GM12878 (cell line): Measurements from ENCODE around the gene FAM120A. TPM values are rescaled to one million over a fixed set of nuclear protein-coding genes. Genes with fewer than 3 reads are reported as not detected.

Experiments used
- ATAC-seq: fragments of 200-7000 bp; cut with Tn5 transposase; 3 replicates; pipeline ENCODE4 v1.9.1; 2020; ENCODE audit warnings: mild to moderate bottlenecking, moderate library complexity
- BruUV-seq: library from RNA; stranded (reverse); fragments of 400-500 nt; replicated peaks from 2 replicates; lab custom pipeline; 2021; lab: Mats Ljungman, UMichigan
- CTCF ChIA-PET: fragments of 300-600 bp; sonication (Branson Sonifier 250); formaldehyde crosslinking; extraction: SDS; loops from one replicate; lab custom pipeline; 2021; ENCODE audit warnings: inconsistent platforms; lab: Yijun Ruan, JAX
- POLR2A ChIA-PET: fragments of 350-600 bp; formaldehyde crosslinking; extraction: SDS; loops from one replicate; lab custom pipeline; 2021; ENCODE audit warnings: inconsistent platforms; lab: Charles Lee
- RAD21 ChIA-PET: fragments of 300-600 bp; sonication (Branson Sonifier 250); formaldehyde crosslinking; loops from one replicate; lab custom pipeline; 2023; ENCODE audit warnings: antibody characterized with exemption; ENCODE audit not compliant: unreplicated experiment; lab: Charles Lee
- SMC1A ChIA-PET: fragments of 300-600 bp; sonication (Branson Sonifier 250); formaldehyde crosslinking; loops from one replicate; lab custom pipeline; 2023; ENCODE audit not compliant: unreplicated experiment, uncharacterized antibody; lab: Charles Lee
- DNase-seq: peaks from one replicate; pipeline ENCODE4 v3.0.0-alpha.2; 2011; ENCODE audit warnings: low read depth, low spot score
- FAIRE-seq: peaks from 3 replicates; lab custom pipeline; 2011; peaks lifted over from hg19 to GRCh38; lab: Jason Lieb, UNC
- H2AFZ ChIP-seq: 2 replicates; pipeline ENCODE4 v1.6.0; 2011; ENCODE audit warnings: low read depth, low read length, control low read depth; ENCODE audit not compliant: control insufficient read depth
- H3K27ac ChIP-seq: 2 replicates; pipeline ENCODE4 v1.5.1; 2011; ENCODE audit warnings: control low read depth; ENCODE audit not compliant: control insufficient read depth, insufficient read depth
- H3K27me3 ChIP-seq, 2 experiments: replicated peaks in 1 of 2; 2 replicates each; pipeline versions ENCODE4 v1.6.0 to v1.6.1; 2011; ENCODE audit warnings: low read length in 1 of 2; ENCODE audit not compliant: control insufficient read depth in 2 of 2, insufficient read depth in 2 of 2
- H3K36me3 ChIP-seq, 2 experiments: 2 replicates each; pipeline ENCODE4 v1.5.1; 2011; ENCODE audit warnings: low read length in 1 of 2; ENCODE audit not compliant: control insufficient read depth in 2 of 2, insufficient read depth in 2 of 2
- H3K4me1 ChIP-seq: 2 replicates; pipeline ENCODE4 v1.6.1; 2011; ENCODE audit warnings: mild to moderate bottlenecking, low read length, moderate library complexity, mixed read lengths; ENCODE audit not compliant: control insufficient read depth, insufficient read depth
- H3K4me2 ChIP-seq: 2 replicates; pipeline ENCODE4 v1.6.0; 2011; ENCODE audit warnings: control low read depth; ENCODE audit not compliant: control insufficient read depth, insufficient read depth
- H3K4me3 ChIP-seq: fragments of 200-600 bp; sonication (generic); 2 replicates; pipeline ENCODE4 v1.5.1; 2016
- H3K79me2 ChIP-seq: 2 replicates; pipeline ENCODE4 v1.6.0; 2011; ENCODE audit warnings: low read length; ENCODE audit not compliant: control insufficient read depth, insufficient read depth
- H3K9ac ChIP-seq: 2 replicates; pipeline ENCODE4 v1.8.0; 2011; ENCODE audit warnings: low read length, control low read depth, mixed read lengths; ENCODE audit not compliant: control insufficient read depth, insufficient read depth
- H3K9me3 ChIP-seq: replicated peaks from 3 replicates; pipeline ENCODE4 v1.5.1; 2011; ENCODE audit warnings: mild to moderate bottlenecking, low read length; ENCODE audit not compliant: control insufficient read depth, insufficient read depth
- H4K20me1 ChIP-seq: 2 replicates; pipeline ENCODE4 v1.6.0; 2011; ENCODE audit not compliant: control insufficient read depth, insufficient read depth
- BACH1 ChIP-seq: fragments of 450-650 bp; IDR thresholded peaks from 2 replicates; pipeline ENCODE4 v1.6.1; 2017; ENCODE audit warnings: mild to moderate bottlenecking, borderline replicate concordance
- BCL11A ChIP-seq: IDR thresholded peaks from 2 replicates; pipeline ENCODE4 v1.6.1; 2011; ENCODE audit warnings: low read depth, low read length
- DPF2 ChIP-seq: fragments of 450-650 bp; IDR thresholded peaks from 2 replicates; pipeline ENCODE4 v1.6.1; 2017; ENCODE audit warnings: mild to moderate bottlenecking
- GABPA ChIP-seq: IDR thresholded peaks from 2 replicates; pipeline ENCODE4 v1.6.1; 2014; ENCODE audit warnings: antibody characterized with exemption, low read depth, mild to moderate bottlenecking, inconsistent platforms
- MAX ChIP-seq: IDR thresholded peaks from 2 replicates; pipeline ENCODE4 v1.6.1; 2012; ENCODE audit warnings: low read depth, low read length, improper control_type of control experiment
- NR2C1 ChIP-seq: fragments of 450-650 bp; IDR thresholded peaks from 2 replicates; pipeline ENCODE4 v1.6.1; 2017; ENCODE audit warnings: antibody characterized with exemption, mild to moderate bottlenecking, moderate library complexity
- NR2C2 ChIP-seq: IDR thresholded peaks from 2 replicates; pipeline ENCODE4 v1.6.1; 2011; ENCODE audit warnings: borderline replicate concordance, low read depth; ENCODE audit not compliant: control insufficient read depth, insufficient read length
- NR2F1 ChIP-seq: fragments of 450-650 bp; conservative IDR thresholded peaks from 2 replicates; pipeline ENCODE4 v1.6.1; 2017; ENCODE audit warnings: mild to moderate bottlenecking
- PAX5 ChIP-seq: IDR thresholded peaks from 2 replicates; pipeline ENCODE4 v1.6.1; 2011; ENCODE audit warnings: low read depth, low read length, borderline replicate concordance
- RELA ChIP-seq: fragments of 450-650 bp; IDR thresholded peaks from 2 replicates; pipeline ENCODE4 v1.8.0; 2014; ENCODE audit warnings: borderline replicate concordance; ENCODE audit not compliant: partially characterized antibody
- SIX5 ChIP-seq: IDR thresholded peaks from 2 replicates; pipeline ENCODE4 v1.6.1; 2011; ENCODE audit warnings: mild to moderate bottlenecking, low read depth, low read length, moderate library complexity; ENCODE audit not compliant: severe bottlenecking
- ZNF207 ChIP-seq: fragments of 450-650 bp; IDR thresholded peaks from 2 replicates; pipeline ENCODE4 v1.6.1; 2014; ENCODE audit warnings: antibody characterized with exemption, mild to moderate bottlenecking, borderline replicate concordance
- ZNF274 ChIP-seq: IDR thresholded peaks from one replicate; pipeline ENCODE4 v1.8.0; 2011; ENCODE audit not compliant: insufficient read length, insufficient read depth
- ZNF687 ChIP-seq: fragments of 450-650 bp; IDR thresholded peaks from 2 replicates; pipeline ENCODE4 v1.6.1; 2017; ENCODE audit warnings: mild to moderate bottlenecking, moderate library complexity
- WGBS: methylation state at CpG from one replicate; pipeline ENCODE4 v1.1.6; 2016; ENCODE audit warnings: low lambda C conversion rate; ENCODE audit not compliant: insufficient replicate concordance, insufficient coverage; ENCODE audit errors: missing lambda C conversion rate; 5-methylcytosine and 5-hydroxymethylcytosine counted together
- in situ Hi-C: fragments of 300-500 bp; cut with MboI; formaldehyde crosslinking; loops from 9 replicates; pipeline ENCODE4 v1.14.3; 2018; ENCODE audit warnings: mixed read lengths
- intact Hi-C: fragments of 100-400 bp; cut with micrococcal nuclease; formaldehyde crosslinking; loops from one replicate; pipeline ENCODE4 v1.14.2; 2022; ENCODE audit not compliant: unreplicated experiment
- polyA plus RNA-seq, 11 experiments: library from polyadenylated mRNA; depleted of rRNA in 4 of 11; unstranded in 6 of 11; stranded (reverse) in 5 of 11; fragments of >200 nt; fragmentation: Nextera tagmentation in 4 of 11; fragmentation: Illumina TruSeq in 1 of 11; extraction: Ambion mirVana in 4 of 11; extraction: Trizol in 1 of 11; gene quantifications; 1 replicate in 1 of 11; 2 replicates in 10 of 11; pipeline versions ENCODE4 v1.2.1 to v1.2.3, GENCODE V29; 2011 to 2016; ENCODE audit warnings: inconsistent platforms in 2 of 11, missing spikeins in 2 of 11, low read depth in 1 of 11
- total RNA-seq, 4 experiments: library from RNA; depleted of rRNA in 3 of 4; stranded (reverse); fragments of >200 nt in 3 of 4; fragmentation: Illumina TruSeq in 1 of 4; extraction: Trizol in 1 of 4; gene quantifications; 2 replicates each; pipeline versions ENCODE4 v1.2.1 to v1.2.3, GENCODE V29; 2013 to 2021
- TF ChIP-seq, protein P1 (sequence below): IDR thresholded peaks from 2 replicates; pipeline ENCODE4 v1.6.1; 2011; ENCODE audit warnings: low read depth, low read length, improper control_type of control experiment, borderline replicate concordance
- TF ChIP-seq, protein P2 (sequence below): fragments of 450-650 bp; IDR thresholded peaks from 2 replicates; pipeline ENCODE4 v1.6.1; 2017; ENCODE audit warnings: mild to moderate bottlenecking, low read depth, inconsistent platforms; ENCODE audit not compliant: poor library complexity, severe bottlenecking

Gene FAM120A
- total and polyA plus RNA-seq, 10 of the 15 experiments (the other 5 are each of a cell fraction or from before 2014, with no cell fraction given): 13.1 to 89.6 (median 52.5) TPM

DNA sequence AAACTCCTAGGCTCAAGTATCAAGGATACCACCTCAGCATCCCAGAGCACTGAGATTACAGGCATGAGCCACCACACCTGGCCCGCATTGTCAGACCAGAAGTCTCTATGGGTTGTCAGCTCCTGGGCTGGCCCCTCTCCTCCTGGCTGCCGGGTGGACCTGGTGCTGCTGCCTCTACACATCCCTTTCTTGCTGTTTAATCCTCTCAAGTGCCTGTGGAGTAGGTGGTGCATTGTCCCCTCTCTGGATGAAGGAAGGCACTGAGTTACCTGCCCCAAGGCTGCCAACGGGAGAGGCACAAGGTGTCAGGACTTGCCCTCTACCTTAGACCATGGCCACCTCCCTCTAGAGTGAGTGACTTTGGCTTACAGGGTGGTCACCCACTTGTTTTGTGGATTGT is 162.3 kb downstream of the FAM120A start:
- no peaks in the 10 kb centered on the region for H3K27me3 ChIP-seq
- no peaks in the 10 kb centered on the region for H4K20me1 ChIP-seq
- ChIA-PET SMC1A (no interaction called here), POLR2A (no interaction called here), RAD21 (interaction anchor here (0.5 kb wide), 1 partner anchor 333 kb away, joined by 4 read pairs; no protein-coding TSS in a partner anchor), CTCF (no interaction called here)
- no peak overlapping the region for H3K9ac ChIP-seq
- TF ChIP-seq NR2C1: no peak
- TF ChIP-seq ZNF274: no peak
- no peak for TF ChIP-seq BCL11A
- TF ChIP-seq, protein P1, sequence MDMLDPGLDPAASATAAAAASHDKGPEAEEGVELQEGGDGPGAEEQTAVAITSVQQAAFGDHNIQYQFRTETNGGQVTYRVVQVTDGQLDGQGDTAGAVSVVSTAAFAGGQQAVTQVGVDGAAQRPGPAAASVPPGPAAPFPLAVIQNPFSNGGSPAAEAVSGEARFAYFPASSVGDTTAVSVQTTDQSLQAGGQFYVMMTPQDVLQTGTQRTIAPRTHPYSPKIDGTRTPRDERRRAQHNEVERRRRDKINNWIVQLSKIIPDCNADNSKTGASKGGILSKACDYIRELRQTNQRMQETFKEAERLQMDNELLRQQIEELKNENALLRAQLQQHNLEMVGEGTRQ: no peak
- no peak for TF ChIP-seq NR2C2
- TF ChIP-seq BACH1: no peak
- TF ChIP-seq RELA: no peak
- TF ChIP-seq ZNF687: no peak
- TF ChIP-seq SIX5: no peak
- no peak for TF ChIP-seq PAX5
- no peak for TF ChIP-seq NR2F1
- no peak for TF ChIP-seq DPF2
- TF ChIP-seq ZNF207: no peak
- no peak for TF ChIP-seq GABPA
- TF ChIP-seq, protein P2, sequence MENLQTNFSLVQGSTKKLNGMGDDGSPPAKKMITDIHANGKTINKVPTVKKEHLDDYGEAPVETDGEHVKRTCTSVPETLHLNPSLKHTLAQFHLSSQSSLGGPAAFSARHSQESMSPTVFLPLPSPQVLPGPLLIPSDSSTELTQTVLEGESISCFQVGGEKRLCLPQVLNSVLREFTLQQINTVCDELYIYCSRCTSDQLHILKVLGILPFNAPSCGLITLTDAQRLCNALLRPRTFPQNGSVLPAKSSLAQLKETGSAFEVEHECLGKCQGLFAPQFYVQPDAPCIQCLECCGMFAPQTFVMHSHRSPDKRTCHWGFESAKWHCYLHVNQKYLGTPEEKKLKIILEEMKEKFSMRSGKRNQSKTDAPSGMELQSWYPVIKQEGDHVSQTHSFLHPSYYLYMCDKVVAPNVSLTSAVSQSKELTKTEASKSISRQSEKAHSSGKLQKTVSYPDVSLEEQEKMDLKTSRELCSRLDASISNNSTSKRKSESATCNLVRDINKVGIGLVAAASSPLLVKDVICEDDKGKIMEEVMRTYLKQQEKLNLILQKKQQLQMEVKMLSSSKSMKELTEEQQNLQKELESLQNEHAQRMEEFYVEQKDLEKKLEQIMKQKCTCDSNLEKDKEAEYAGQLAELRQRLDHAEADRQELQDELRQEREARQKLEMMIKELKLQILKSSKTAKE: no peak
- no peak for TF ChIP-seq MAX
- H3K4me2 ChIP-seq: no peak overlapping the region
- intact Hi-C loops (no loop called here), in situ Hi-C loops (no loop called here)
- no TSS peak for BruUV-seq
- no peaks in the 10 kb centered on the region for H3K36me3 ChIP-seq
- WGBS: 63% methylated on average over 3 of the region's 3 CpGs
- DNase-seq (no peak), FAIRE-seq (no peak), ATAC-seq (no peak)
- H3K4me1 ChIP-seq: peaks cover 3% of the 10 kb centered on the region; the same call in 1 of the 2 replicates
- no peak overlapping the region for H3K4me3 ChIP-seq
- H3K27ac ChIP-seq: no peak overlapping the region
- H2AFZ ChIP-seq: no peak overlapping the region
- H3K79me2 ChIP-seq: no peaks in the 10 kb centered on the region; the same call in 1 of the 2 replicates
- peaks cover 7% of the 10 kb centered on the region; the same call in 2 of the 3 replicates for H3K9me3 ChIP-seq
